Measurements from ENCODE around the gene NT5C3A. TPM values are rescaled to one million over a fixed set of nuclear protein-coding genes. Genes with fewer than 3 reads are reported as not detected.

NT5C3A gene
- total and polyA plus RNA-seq, 4 donors, result 19.0 to 48.1 (median 23.7) TPM

DNA sequence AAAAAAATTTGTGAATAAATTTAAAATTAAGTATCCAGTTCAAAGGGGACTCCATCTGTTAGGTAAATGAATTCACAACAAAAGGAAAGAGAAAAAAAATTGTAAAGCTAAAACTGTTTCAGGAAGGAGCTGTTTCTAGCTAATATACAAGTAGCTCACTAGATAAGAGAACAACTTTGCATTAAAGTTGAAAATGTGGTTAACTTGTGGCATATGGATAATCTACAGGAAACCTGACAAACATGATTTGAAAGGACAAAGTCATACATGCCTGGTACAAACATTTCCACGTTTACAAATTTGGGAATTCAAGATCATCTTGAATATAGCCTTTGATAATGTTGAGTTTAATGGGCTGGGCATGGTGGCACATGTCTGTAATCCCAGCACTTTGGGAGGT is 8.9 kb downstream of the NT5C3A start:
- no peak for ATAC-seq (ENCODE audit: insufficient read depth, low FRiP score)
- WGBS, 2 donors, result 14 to 51% methylated on average over 1 of the region's 1 CpG

DNA sequence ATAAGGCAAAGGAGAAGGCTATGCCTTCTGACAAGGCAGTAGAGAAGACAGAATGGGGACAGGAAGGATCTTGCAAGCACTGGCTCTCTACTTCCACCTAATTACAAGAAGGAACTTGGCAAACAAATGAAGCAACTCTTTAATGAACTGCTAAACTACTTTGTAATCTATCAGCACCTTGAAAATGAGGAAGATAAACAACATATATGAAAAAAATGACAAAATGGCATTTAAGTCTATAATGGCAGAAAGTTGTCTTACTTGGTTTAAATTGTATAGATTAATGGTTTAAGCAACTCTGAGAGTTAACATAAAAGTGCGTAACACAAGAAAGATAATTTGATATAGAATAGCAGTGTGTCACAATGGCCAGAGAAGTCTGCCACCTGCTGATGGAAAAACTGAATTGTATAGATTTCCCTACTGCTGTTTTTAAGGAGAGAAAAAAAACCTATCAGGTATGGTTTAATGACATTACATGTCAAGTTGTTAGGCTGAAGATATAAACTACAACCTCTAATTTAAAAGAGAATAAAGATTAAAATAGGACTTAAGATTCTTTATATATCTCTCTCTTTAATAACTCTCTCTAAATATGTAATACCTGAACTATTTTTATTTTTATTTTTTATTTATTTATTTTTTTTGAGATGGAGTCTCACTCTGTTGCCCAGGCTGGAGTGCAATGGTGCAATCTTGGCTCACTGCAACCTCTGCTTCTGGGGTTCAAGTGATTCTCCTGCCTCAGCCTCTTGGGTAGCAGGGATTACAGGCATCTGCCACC is 11.8 kb downstream of the NT5C3A start:
- no peaks in the 10 kb centered on the region for H3K27me3 ChIP-seq (ENCODE audit: control insufficient read depth in 3 of 3, insufficient read depth in 3 of 3, low read length in 2 of 3)
- H3K4me3 ChIP-seq, result no peak overlapping the region
- peak; percentile 71 for ATAC-seq (ENCODE audit: insufficient read depth, low FRiP score)
- TF ChIP-seq, protein P1, sequence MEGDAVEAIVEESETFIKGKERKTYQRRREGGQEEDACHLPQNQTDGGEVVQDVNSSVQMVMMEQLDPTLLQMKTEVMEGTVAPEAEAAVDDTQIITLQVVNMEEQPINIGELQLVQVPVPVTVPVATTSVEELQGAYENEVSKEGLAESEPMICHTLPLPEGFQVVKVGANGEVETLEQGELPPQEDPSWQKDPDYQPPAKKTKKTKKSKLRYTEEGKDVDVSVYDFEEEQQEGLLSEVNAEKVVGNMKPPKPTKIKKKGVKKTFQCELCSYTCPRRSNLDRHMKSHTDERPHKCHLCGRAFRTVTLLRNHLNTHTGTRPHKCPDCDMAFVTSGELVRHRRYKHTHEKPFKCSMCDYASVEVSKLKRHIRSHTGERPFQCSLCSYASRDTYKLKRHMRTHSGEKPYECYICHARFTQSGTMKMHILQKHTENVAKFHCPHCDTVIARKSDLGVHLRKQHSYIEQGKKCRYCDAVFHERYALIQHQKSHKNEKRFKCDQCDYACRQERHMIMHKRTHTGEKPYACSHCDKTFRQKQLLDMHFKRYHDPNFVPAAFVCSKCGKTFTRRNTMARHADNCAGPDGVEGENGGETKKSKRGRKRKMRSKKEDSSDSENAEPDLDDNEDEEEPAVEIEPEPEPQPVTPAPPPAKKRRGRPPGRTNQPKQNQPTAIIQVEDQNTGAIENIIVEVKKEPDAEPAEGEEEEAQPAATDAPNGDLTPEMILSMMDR (IDR thresholded peaks at IDR 0.05; ENCODE audit: control extremely low read depth, extremely low read depth), result peak; percentile 40
- DNase-seq, result peak; percentile 32 to 84 (median 81)
- H3K4me1 ChIP-seq (ENCODE audit: control insufficient read depth in 5 of 5, insufficient read depth in 5 of 5, low read length in 5 of 5), result peaks cover 0 to 11% (median 2%) of the 10 kb centered on the region in 5 donors
- H3K9ac ChIP-seq (ENCODE audit: insufficient read depth in 1 of 2, low read length in 2 of 2), result no peak overlapping the region
- WGBS, 2 donors, result 0 to 1% methylated on average over 1 of the region's 1 CpG
- peak overlapping the region in 1 of 2 donors; percentile 29 for H3K27ac ChIP-seq (ENCODE audit: low read depth in 1 of 2, low read length in 1 of 2)
- no peaks in the 10 kb centered on the region for H3K9me3 ChIP-seq (ENCODE audit: control insufficient read depth in 4 of 4, insufficient read depth in 3 of 4, low read length in 3 of 4)
- no peaks in the 10 kb centered on the region for H3K36me3 ChIP-seq (ENCODE audit: control insufficient read depth in 4 of 4, insufficient read depth in 4 of 4, low read length in 4 of 4)

More for the DNA sequence above, 8.9 kb downstream of the NT5C3A start:
- Histone ChIP-seq H3K36me3 (ENCODE audit: control insufficient read depth in 4 of 4, insufficient read depth in 4 of 4, low read length in 4 of 4) (no peaks in the 10 kb centered on the region), H3K9me3 (ENCODE audit: control insufficient read depth in 4 of 4, insufficient read depth in 3 of 4, low read length in 3 of 4) (no peaks in the 10 kb centered on the region), H3K27ac (ENCODE audit: low read depth in 1 of 2, low read length in 1 of 2) (peak overlapping the region in 1 of 2 donors; percentile 47), H3K4me1 (ENCODE audit: control insufficient read depth in 5 of 5, insufficient read depth in 5 of 5, low read length in 5 of 5) (peaks cover 0 to 13% (median 2%) of the 10 kb centered on the region in 5 donors), H3K9ac (ENCODE audit: insufficient read depth in 1 of 2, low read length in 2 of 2) (no peak overlapping the region), H3K27me3 (ENCODE audit: control insufficient read depth in 3 of 3, insufficient read depth in 3 of 3, low read length in 2 of 3) (no peaks in the 10 kb centered on the region), H3K4me3 (no peak overlapping the region)
- DNase-seq, result no peak
- TF ChIP-seq, protein P1 (IDR thresholded peaks at IDR 0.05; ENCODE audit: control extremely low read depth, extremely low read depth), result no peak

DNA sequence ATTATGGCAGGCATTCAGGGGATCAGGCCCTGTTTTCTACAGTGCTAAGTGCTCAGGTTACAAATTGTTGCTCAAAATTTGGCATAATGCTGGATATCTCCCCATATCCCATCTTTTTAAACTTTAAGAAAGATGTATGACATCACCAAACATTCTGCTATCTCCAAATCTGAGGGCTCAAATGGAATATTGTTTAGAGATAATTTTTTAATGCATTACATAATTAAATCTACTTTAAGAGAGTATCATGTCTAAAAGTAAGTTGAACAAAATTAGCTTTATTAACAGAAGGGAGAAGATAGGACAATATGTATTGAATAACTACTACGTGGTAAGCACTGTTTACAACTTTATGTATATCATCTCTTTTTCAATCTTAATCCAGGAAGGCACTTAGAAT is 13.9 kb downstream of the NT5C3A start:
- no peaks in the 10 kb centered on the region for H3K27me3 ChIP-seq (ENCODE audit: control insufficient read depth in 3 of 3, insufficient read depth in 3 of 3, low read length in 2 of 3)
- no peaks in the 10 kb centered on the region for H3K9me3 ChIP-seq (ENCODE audit: control insufficient read depth in 4 of 4, insufficient read depth in 3 of 4, low read length in 3 of 4)
- H3K9ac ChIP-seq (ENCODE audit: insufficient read depth in 1 of 2, low read length in 2 of 2), result no peak overlapping the region
- no peaks in the 10 kb centered on the region for H3K36me3 ChIP-seq (ENCODE audit: control insufficient read depth in 4 of 4, insufficient read depth in 4 of 4, low read length in 4 of 4)
- no peak for DNase-seq
- peaks cover 0 to 11% (median 2%) of the 10 kb centered on the region in 5 donors for H3K4me1 ChIP-seq (ENCODE audit: control insufficient read depth in 5 of 5, insufficient read depth in 5 of 5, low read length in 5 of 5)
- H3K4me3 ChIP-seq, result no peak overlapping the region
- no peak overlapping the region for H3K27ac ChIP-seq (ENCODE audit: low read depth in 1 of 2, low read length in 1 of 2)
- TF ChIP-seq, protein P1 (IDR thresholded peaks at IDR 0.05; ENCODE audit: control extremely low read depth, extremely low read depth), result no peak
- ATAC-seq (ENCODE audit: insufficient read depth, low FRiP score), result no peak
- WGBS, 2 donors, result 88 to 90% methylated on average over 1 of the region's 1 CpG

Measured in lung (tissue), 12 donors.